ENCODE results near the gene LRRC15. TPM values are rescaled to one million over a fixed set of nuclear protein-coding genes. Genes with fewer than 3 reads are reported as not detected.

The LRRC15 gene
- total and polyA plus RNA-seq, 2 experiments from 2014 or later, result 0.05 to 0.14 TPM

GRCh38 chr3:194352667-194353246 is 16.8 kb downstream of the LRRC15 start (continued):
- TF ChIP-seq ZNF462 (CRISPR knock-in tag; IDR thresholded peaks at IDR 0.05) (no peak), ETS1 (IDR thresholded peaks at IDR 0.05) (no peak), JUNB (IDR thresholded peaks at IDR 0.05; ENCODE audit: unreplicated experiment) (no peak)

- Mint-ChIP-seq H3K27ac (no peak overlapping the region), H3K4me1 (no peaks in the 10 kb centered on the region; the same call in 2 of the 3 replicates), H3K4me3 (no peak overlapping the region), H3K36me3 (ENCODE audit: low read depth) (no peaks in the 10 kb centered on the region), H3K27me3 (ENCODE audit: insufficient read depth, low read depth, poor library complexity) (peaks cover 2% of the 10 kb centered on the region), H3K9me3 (no peaks in the 10 kb centered on the region)
- no peak for DNase-seq (ENCODE audit: low spot score)
- H3K27me3 ChIP-seq (ENCODE audit: insufficient read depth), result no peaks in the 10 kb centered on the region
- H3K4me1 ChIP-seq (ENCODE audit: insufficient read depth), result no peaks in the 10 kb centered on the region
- H3K79me2 ChIP-seq (replicated peaks; ENCODE audit: insufficient read depth), result no peaks in the 10 kb centered on the region
- no peaks in the 10 kb centered on the region for H4K20me1 ChIP-seq (replicated peaks; ENCODE audit: insufficient read depth)
- no peak overlapping the region for H3K4me3 ChIP-seq
- no peak overlapping the region for H3K4me2 ChIP-seq
- H2AFZ ChIP-seq, result peak overlapping the region; percentile 74; the same call in 1 of the 2 replicates
- no peaks in the 10 kb centered on the region for H3K9me2 ChIP-seq (ENCODE audit: insufficient read depth)
- ATAC-seq, result no peak
- no peaks in the 10 kb centered on the region for H3F3A ChIP-seq (replicated peaks; ENCODE audit: low read depth)
- H3K27ac ChIP-seq (ENCODE audit: low read depth), result no peak overlapping the region
- no peaks in the 10 kb centered on the region for H3K36me3 ChIP-seq (ENCODE audit: insufficient read depth)
- TF ChIP-seq ETS1 (IDR thresholded peaks at IDR 0.05) (no peak), CTCF (conservative IDR thresholded peaks at IDR 0.05; ENCODE audit: low read depth in 2 of 2) (no peak), EZH2phosphoT487 (IDR thresholded peaks at IDR 0.05; ENCODE audit: unreplicated experiment) (no peak), REST (IDR thresholded peaks at IDR 0.05; ENCODE audit: unreplicated experiment) (no peak), ZNF331 (CRISPR knock-in tag; IDR thresholded peaks at IDR 0.05; ENCODE audit: low read depth) (no peak)
These were observed 17.5 kb downstream of the LRRC15 start for GRCh38 chr3:194351952-194352536.
